GM11168 (cell line): Measurements from ENCODE around the gene CERS6.

Source experiments
- in situ Hi-C: fragments of 300-500 bp; cut with MboI; formaldehyde crosslinking; loops from one replicate; pipeline ENCODE4 v1.12.0; 2022; ENCODE audit warnings: low sequenced_read_pairs; ENCODE audit not compliant: unreplicated experiment

The CERS6 gene

GRCh38 chr2:168525716-168526446, 69.8 kb downstream of the CERS6 start:
- in situ Hi-C loops, result no loop called here

- in situ Hi-C loops, result no loop called here
These were observed 70.6 kb downstream of the CERS6 start for GRCh38 chr2:168526641-168527040.

- in situ Hi-C loops, result no loop called here
These were observed 71.9 kb downstream of the CERS6 start for GRCh38 chr2:168528016-168528415.

- in situ Hi-C loops, result no loop called here
These were observed 72.4 kb downstream of the CERS6 start for GRCh38 chr2:168528469-168528868.

- in situ Hi-C loops, result no loop called here
These were observed 73.2 kb downstream of the CERS6 start for GRCh38 chr2:168529054-168529833.

GRCh38 chr2:168529900-168530561, 74.0 kb downstream of the CERS6 start:
- in situ Hi-C loops, result no loop called here

GRCh38 chr2:168530982-168531622, 75.0 kb downstream of the CERS6 start:
- in situ Hi-C loops, result no loop called here

GRCh38 chr2:168534926-168535325, 78.9 kb downstream of the CERS6 start:
- in situ Hi-C loops, result no loop called here

GRCh38 chr2:168536925-168537466, 80.9 kb downstream of the CERS6 start:
- in situ Hi-C loops, result no loop called here

GRCh38 chr2:168538133-168538532, 82.1 kb downstream of the CERS6 start:
- in situ Hi-C loops, result no loop called here

GRCh38 chr2:168538534-168538933, 82.5 kb downstream of the CERS6 start:
- in situ Hi-C loops, result no loop called here

GRCh38 chr2:168539945-168540344, 83.9 kb downstream of the CERS6 start:
- in situ Hi-C loops, result no loop called here

- in situ Hi-C loops, result no loop called here
These were observed 85.8 kb downstream of the CERS6 start for GRCh38 chr2:168541858-168542257.

- in situ Hi-C loops, result no loop called here
These were observed 87.0 kb downstream of the CERS6 start for GRCh38 chr2:168543037-168543436.

GRCh38 chr2:168543935-168544334, 87.9 kb downstream of the CERS6 start:
- in situ Hi-C loops, result no loop called here

- in situ Hi-C loops, result no loop called here
These were observed 89.5 kb downstream of the CERS6 start for GRCh38 chr2:168545439-168546082.

- in situ Hi-C loops, result no loop called here
These were observed 94.6 kb downstream of the CERS6 start for GRCh38 chr2:168550670-168551069.

- in situ Hi-C loops, result no loop called here
These were observed 96.4 kb downstream of the CERS6 start for GRCh38 chr2:168552450-168552856.

- in situ Hi-C loops, result no loop called here
These were observed 99.2 kb downstream of the CERS6 start for GRCh38 chr2:168555283-168555682.

GRCh38 chr2:168559187-168559586, 103.1 kb downstream of the CERS6 start:
- in situ Hi-C loops, result no loop called here
